IMR-90 (cell line): ENCODE measurements around the gene KITLG.
"Not testable (repeated sequence)": the region's sequence is repeated elsewhere in the genome, so short reads cannot be mapped to it uniquely, and the experiment has no call there.

Experiments
- MAFK ChIP-seq: IDR thresholded peaks from 2 replicates; pipeline ENCODE4 v1.6.1; 2012; ENCODE audit warnings: low read depth, low read length, improper control_type of control experiment
- TF ChIP-seq, protein P1 (sequence below): conservative IDR thresholded peaks from 2 replicates; pipeline ENCODE4 v1.5.1; 2012; ENCODE audit warnings: mild to moderate bottlenecking, low read depth, low read length, improper control_type of control experiment

DNA sequence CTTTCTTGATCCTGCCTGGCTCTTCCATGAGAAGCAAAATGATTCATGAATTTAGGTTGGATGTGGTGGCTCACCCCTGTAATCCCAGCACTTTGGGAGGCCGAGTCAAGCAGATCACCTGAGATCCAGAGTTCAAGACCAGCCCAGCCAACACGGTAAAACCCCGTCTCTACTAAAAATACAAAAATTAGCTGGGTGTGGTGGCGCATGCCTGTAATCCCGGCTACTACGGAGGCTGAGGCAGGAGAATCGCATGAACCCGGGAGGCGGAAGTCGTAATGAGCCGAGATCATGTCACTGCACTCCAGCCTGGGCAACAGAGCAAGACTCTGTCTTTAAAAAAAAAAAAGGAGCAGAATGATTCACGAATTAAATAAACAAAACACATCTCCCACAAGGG is 72.4 kb downstream of the KITLG start:
- TF ChIP-seq MAFK, result not testable (repeated sequence)
- TF ChIP-seq, protein P1, sequence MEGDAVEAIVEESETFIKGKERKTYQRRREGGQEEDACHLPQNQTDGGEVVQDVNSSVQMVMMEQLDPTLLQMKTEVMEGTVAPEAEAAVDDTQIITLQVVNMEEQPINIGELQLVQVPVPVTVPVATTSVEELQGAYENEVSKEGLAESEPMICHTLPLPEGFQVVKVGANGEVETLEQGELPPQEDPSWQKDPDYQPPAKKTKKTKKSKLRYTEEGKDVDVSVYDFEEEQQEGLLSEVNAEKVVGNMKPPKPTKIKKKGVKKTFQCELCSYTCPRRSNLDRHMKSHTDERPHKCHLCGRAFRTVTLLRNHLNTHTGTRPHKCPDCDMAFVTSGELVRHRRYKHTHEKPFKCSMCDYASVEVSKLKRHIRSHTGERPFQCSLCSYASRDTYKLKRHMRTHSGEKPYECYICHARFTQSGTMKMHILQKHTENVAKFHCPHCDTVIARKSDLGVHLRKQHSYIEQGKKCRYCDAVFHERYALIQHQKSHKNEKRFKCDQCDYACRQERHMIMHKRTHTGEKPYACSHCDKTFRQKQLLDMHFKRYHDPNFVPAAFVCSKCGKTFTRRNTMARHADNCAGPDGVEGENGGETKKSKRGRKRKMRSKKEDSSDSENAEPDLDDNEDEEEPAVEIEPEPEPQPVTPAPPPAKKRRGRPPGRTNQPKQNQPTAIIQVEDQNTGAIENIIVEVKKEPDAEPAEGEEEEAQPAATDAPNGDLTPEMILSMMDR, result not testable (repeated sequence)
